ENCODE data around the gene AOC3.

GRCh38 chr17:42830971-42831370 lies 20.0 kb upstream of the AOC3 start:
- TF ChIP-seq, protein P1, sequence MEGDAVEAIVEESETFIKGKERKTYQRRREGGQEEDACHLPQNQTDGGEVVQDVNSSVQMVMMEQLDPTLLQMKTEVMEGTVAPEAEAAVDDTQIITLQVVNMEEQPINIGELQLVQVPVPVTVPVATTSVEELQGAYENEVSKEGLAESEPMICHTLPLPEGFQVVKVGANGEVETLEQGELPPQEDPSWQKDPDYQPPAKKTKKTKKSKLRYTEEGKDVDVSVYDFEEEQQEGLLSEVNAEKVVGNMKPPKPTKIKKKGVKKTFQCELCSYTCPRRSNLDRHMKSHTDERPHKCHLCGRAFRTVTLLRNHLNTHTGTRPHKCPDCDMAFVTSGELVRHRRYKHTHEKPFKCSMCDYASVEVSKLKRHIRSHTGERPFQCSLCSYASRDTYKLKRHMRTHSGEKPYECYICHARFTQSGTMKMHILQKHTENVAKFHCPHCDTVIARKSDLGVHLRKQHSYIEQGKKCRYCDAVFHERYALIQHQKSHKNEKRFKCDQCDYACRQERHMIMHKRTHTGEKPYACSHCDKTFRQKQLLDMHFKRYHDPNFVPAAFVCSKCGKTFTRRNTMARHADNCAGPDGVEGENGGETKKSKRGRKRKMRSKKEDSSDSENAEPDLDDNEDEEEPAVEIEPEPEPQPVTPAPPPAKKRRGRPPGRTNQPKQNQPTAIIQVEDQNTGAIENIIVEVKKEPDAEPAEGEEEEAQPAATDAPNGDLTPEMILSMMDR (IDR thresholded peaks at IDR 0.05): no peak
- no peak for TF ChIP-seq POLR2A (IDR thresholded peaks at IDR 0.05)

Measured in adrenal gland (tissue), 5 donors.